ENCODE measurements around the gene GHITM.
"Not testable (repeated sequence)": the region's sequence is repeated elsewhere in the genome, so short reads cannot be mapped to it uniquely, and the experiment has no call there.

Gene GHITM

GRCh38 chr10:84147347-84147746 is 8.0 kb downstream of the GHITM start:
- no peak for DNase-seq (ENCODE audit: low read depth in 2 of 2, low spot score in 1 of 2)

GRCh38 chr10:84148006-84148597 is 8.8 kb downstream of the GHITM start:
- not testable (repeated sequence) for DNase-seq (ENCODE audit: low read depth in 2 of 2, low spot score in 1 of 2)

DNA sequence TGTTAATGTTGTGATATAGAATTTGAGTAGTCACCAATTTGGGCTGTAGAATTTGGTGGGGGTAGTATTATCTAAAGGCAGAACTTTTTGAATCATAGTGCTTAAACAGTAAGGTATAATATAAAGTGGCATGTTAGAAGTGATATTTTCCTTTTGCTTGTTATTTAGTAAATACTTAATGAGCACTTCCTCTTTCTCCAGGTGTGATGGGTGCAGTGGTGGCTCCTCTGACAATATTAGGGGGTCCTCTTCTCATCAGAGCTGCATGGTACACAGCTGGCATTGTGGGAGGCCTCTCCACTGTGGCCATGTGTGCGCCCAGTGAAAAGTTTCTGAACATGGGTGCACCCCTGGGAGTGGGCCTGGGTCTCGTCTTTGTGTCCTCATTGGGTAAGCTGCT is 10.5 kb downstream of the GHITM start:
- no peak for DNase-seq (ENCODE audit: low read depth in 2 of 2, low spot score in 1 of 2)

- DNase-seq (ENCODE audit: low read depth in 2 of 2, low spot score in 1 of 2), result no peak
Observed at GRCh38 chr10:84152769-84153168, 13.5 kb downstream of the GHITM start.

DNA sequence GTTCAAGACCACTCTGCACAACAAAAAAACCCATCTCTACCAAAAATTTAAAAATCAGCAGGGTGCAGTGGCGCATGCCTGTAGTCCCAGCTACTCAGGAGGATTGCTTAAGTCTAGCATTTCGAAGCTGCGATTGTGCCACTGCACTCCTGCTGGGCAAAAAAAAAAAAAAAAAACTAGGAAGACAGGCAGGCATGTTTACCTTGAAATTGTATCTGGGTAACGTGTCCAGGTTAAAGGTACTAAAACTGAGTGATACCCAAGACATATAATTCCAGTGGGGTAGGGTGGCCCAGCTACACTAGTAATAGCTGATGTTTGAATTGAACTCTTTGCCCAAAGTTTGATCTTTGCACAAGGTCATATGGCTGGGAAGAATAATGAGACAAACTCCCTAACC is 16.2 kb downstream of the GHITM start:
- DNase-seq (ENCODE audit: low read depth in 2 of 2, low spot score in 1 of 2), result no peak

GRCh38 chr10:84156009-84156408 is 16.7 kb downstream of the GHITM start:
- no peak for DNase-seq (ENCODE audit: low read depth in 2 of 2, low spot score in 1 of 2)

GRCh38 chr10:84156768-84157167 is 17.5 kb downstream of the GHITM start:
- no peak for DNase-seq (ENCODE audit: low read depth in 2 of 2, low spot score in 1 of 2)

DNA sequence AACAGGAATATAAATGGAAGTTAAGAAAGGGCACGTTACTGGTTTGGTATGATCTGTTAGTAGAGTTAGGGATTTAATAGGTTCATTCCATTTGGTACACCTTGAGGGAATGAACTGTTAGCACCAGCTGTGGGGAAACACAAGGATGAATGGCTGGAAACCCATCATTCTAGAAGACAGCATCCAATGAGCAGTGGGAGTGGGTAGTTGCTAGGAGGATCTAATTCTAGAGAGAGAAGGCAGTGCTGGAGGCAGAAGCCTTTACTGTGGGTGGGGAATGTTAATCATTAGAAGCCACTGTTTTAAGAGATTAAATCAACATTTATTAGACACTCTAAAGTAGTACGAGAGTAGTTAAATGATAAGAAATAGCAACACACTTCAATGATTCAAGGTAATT is 18.8 kb downstream of the GHITM start:
- no peak for DNase-seq (ENCODE audit: low read depth in 2 of 2, low spot score in 1 of 2)

- DNase-seq (ENCODE audit: low read depth in 2 of 2, low spot score in 1 of 2), result no peak
Observed at GRCh38 chr10:84158550-84158949, 19.2 kb downstream of the GHITM start.

- no peak for DNase-seq (ENCODE audit: low read depth in 2 of 2, low spot score in 1 of 2)
Observed at GRCh38 chr10:84159076-84159685, 19.9 kb downstream of the GHITM start.

DNA sequence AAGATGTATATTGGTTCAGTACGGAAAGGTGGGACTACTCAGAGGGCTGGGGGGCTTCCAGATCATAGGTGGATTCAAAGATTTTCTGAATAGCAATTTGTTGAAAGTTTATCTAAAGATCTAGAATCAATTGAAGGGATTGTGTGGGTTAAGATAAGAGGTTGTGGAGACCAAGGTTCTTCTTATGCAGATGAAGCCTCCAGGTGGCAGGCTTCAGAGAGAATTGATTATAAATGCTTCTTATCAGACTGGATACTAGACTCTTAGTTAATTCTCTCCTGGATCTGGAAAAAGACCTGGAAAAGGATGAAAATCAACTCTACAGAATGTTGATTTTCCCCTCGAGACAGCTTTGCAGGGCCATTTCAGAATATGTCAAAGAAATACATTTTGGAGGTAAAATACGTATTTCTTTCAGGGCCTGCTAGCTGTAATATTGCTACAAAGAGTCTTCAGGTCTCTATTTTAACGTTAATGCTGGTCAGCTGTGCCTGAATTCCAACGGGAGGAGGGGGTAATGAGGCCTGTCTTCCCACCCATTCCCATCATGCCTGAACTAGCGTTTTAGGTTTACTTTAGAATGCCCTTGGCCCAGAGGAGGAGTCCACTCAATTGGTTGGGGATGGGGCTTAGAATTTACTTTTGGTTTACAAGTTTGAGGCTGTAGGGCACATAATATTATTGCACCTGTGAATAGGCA is 21.5 kb downstream of the GHITM start:
- no peak for DNase-seq (ENCODE audit: low read depth in 2 of 2, low spot score in 1 of 2)

- no peak for DNase-seq (ENCODE audit: low read depth in 2 of 2, low spot score in 1 of 2)
Observed at GRCh38 chr10:84163996-84164395, 24.7 kb downstream of the GHITM start.

DNA sequence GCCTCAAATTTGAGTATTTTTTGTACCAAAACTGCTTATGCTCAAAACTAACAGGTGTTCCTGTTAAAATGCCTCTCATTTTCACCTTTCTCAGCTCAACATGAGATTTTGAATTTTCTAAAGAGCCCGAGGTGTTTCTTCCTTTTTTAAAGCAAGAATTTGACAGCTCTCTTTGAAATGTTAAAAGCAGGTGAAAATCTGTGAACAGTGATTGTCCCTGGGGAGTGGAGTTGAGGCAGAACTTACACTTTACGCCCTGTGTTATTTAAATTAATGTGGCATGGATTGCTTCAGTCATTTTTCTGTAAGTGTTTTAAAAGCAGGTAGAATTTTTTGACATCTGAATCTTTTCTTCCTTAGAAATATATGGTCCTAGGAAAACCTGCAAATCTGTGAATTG is 25.1 kb downstream of the GHITM start:
- DNase-seq (ENCODE audit: low read depth in 2 of 2, low spot score in 1 of 2), result no peak

DNA sequence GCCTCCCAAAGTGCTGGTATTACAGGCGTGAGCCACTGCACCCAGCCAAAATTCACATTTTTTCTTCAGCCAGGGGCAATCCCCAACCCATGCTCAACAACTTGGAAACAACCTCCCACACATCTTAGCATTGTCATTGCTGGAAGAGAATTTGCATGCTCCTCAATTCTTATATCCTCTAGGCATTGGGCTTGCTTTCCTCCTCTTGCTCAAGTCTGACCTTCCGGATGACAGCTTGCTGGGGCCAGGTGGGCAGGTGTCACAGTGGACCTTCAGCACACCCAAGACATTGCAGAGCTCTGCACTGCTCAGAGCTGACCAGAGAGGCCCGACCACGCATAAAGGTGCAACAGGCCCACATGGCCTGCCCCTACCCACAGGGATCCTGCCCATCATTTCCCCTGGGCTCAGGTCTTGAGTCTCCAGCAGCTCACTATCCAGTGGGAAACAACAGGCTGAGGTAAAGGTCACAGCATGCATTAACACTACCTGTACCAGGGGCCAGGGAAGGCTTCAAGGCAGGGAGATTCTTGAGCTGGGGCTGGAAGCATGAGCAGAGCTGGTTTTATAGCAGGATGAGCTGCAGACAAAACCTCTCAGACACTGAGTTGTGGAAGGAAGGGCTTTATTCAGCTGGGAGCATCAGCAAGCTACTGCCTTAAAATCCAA is 27.4 kb downstream of the GHITM start:
- no peak for DNase-seq (ENCODE audit: low read depth in 2 of 2, low spot score in 1 of 2)

DNA sequence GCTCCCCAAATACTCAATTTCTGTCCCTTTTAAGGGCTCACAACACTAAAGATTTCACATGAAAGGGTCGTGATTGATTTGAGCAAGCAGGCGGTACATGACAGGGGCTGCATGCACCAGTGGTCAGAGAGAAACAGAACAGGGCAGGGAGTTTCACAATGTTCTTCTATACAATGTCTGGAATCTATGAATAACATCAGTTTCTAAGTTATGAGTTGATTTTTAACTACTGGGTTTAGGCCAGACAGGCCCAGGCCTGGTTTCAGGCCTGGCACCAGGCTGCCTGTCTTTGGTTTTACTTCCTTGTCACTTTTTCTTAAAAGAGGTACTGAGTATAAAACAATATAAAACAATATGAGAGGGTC is 28.0 kb downstream of the GHITM start:
- DNase-seq (ENCODE audit: low read depth in 2 of 2, low spot score in 1 of 2), result not testable (repeated sequence)

- DNase-seq (ENCODE audit: low read depth in 2 of 2, low spot score in 1 of 2), result not testable (repeated sequence)
Observed at GRCh38 chr10:84168382-84168781, 29.1 kb downstream of the GHITM start.

DNA sequence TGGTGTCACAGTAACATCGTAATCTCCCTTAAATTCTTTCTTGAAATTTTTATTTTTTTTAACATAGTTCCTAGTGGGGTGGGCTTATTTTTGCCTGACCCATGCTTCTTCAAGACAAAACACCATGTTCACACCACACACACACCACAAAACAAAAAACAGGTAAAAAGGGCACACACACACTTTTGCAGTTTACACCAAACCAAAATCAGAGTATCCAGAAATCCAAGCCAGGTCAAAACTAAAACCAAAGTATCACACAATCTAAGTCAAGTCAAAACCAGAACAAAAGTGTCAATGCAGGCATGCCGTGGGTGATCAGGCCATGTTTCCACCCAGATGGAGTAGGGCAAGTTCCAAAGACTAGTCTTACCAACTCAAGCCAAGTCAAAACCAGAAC is 31.9 kb downstream of the GHITM start:
- DNase-seq (ENCODE audit: low read depth in 2 of 2, low spot score in 1 of 2), result not testable (repeated sequence)

DNA sequence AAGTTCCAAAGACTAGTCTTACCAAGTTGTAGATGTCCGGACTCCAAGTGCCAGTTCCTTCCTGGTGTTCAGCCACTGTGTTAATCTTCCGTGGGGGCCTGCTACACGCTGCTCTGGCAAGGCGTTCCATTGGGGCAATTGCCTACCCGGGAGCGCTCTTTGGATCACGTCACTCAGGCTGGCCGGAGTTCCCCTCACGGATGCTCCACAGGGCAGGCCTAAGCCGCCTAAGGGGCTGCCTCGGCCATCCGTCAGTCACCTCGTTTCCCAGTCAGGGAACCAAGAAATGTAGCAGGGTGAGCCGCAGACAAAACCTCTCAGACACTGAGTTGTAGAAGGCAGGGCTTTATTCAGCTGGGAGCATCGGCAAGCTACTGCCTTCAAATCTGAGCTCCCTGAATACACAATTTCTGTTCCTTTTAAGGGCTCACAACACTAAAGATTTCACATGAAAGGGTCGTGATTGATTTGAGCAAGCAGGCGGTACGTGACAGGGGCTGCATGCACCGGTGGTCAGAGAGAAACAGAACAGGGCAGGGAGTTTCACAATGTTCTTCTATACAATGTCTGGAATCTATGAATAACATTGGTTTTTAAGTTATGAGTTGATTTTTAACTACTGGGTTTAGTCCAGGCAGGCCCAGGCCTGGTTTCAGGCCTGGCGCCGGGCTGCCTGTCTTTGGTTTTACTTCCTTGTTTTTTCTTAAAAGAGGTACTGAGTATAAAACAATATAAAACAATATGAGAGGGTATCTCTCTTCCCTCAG is 32.6 kb downstream of the GHITM start:
- DNase-seq (ENCODE audit: low read depth in 2 of 2, low spot score in 1 of 2), result not testable (repeated sequence)

- no peak for DNase-seq (ENCODE audit: low read depth in 2 of 2, low spot score in 1 of 2)
Observed at GRCh38 chr10:84172467-84173356, 33.4 kb downstream of the GHITM start.

DNA sequence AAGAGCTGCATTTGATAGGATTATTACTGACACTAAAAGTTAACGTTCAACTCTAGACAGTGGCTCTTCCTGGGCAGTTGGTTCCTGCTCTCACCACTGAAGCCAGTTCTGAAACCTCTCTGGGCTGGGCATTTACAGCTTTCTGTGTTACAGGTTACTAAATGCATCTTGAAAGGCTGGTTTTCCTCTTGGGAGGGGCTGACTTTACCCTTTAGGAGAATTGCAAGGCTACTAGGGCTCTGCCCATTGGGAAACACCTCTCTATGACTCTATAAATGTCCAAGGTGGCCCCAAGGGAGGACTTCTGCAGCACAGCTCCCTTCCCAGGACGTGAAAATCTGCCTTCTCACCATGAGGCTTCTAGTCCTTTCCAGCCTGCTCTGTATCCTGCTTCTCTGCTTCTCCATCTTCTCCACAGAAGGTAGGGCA is 34.2 kb downstream of the GHITM start, which contains the start of gene GPR15LG:
Gene GPR15LG, plus strand, starts transcription at position 301 of the 429 bp plus-strand sequence. Its CDS starts 51 bp downstream, at position 352.
- DNase-seq (ENCODE audit: low read depth in 2 of 2, low spot score in 1 of 2), result no peak

Data from stimulated activated CD8-positive, alpha-beta memory T cell treated with anti-CD3 and anti-CD28 coated beads, Interleukin-4, amount 100 ng/mL, for 1 hour (primary cell).